ENCODE results near the gene ANKRD49.
"Not testable (repeated sequence)": the region's sequence is repeated elsewhere in the genome, so short reads cannot be mapped to it uniquely, and the experiment has no call there.

ANKRD49 gene, protein sequence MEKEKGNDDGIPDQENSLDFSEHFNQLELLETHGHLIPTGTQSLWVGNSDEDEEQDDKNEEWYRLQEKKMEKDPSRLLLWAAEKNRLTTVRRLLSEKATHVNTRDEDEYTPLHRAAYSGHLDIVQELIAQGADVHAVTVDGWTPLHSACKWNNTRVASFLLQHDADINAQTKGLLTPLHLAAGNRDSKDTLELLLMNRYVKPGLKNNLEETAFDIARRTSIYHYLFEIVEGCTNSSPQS
- 8.0 to 27.8 (median 14.2) reads per million in 18 experiments for total RNA-seq

- peak; percentile 99 for DNase-seq
These were observed at the start of gene ANKRD49, which contains the start of gene MRE11 for GRCh38 chr11:94493281-94494125. TSS of gene ANKRD49 (plus strand) at chr11:94493984. CDS start at chr11:94496694, 2,710 bp downstream. TSS of gene MRE11 (minus strand) at chr11:94493844. CDS start at chr11:94492801, 1,043 bp downstream.

DNA sequence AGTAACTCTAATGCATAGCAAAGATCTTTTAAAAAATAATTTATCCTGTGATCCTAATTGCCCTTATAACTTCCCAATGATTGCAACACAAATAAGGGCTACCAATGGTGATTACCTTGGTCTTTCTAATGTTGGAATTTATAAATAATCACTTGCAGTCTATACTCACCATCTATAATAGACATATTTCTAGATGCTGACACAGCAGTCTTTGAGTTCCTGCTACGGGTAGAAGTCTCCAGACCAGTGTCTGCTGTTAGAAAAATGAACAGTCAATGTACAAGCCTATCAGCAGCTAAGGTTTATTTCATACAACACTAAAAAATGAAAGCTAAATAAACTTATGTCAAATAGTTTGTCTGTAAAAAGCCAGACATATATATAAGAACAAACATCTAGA, 48.1 kb upstream of the ANKRD49 start:
- DNase-seq, result no peak

- DNase-seq, result no peak
These were observed 46.6 kb upstream of the ANKRD49 start for GRCh38 chr11:94447149-94447548.

DNA sequence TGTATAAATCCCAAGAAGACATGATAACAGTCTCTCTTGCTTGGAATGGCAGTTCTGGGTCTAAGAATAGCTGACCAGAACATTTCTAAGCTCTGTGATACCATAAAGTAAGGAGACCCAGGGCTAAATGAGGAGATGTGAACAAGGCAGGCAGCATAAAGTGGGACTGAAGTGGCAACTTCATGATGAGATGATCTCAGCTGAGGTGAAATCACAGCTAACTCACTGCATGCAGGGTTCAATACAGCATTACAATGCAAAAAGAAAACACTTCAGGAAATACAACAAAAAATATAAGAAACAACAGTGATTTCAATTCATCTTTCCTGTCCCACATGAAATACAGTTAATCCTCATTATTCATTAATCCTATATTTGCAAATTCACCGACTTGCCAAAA, 44.8 kb upstream of the ANKRD49 start:
- peak in 1 of 2 donors; percentile 24 for DNase-seq

GRCh38 chr11:94449437-94449836, 44.3 kb upstream of the ANKRD49 start:
- peak; percentile 63 to 72 for DNase-seq

- peak in 1 of 2 donors; percentile 15 for DNase-seq
These were observed 43.7 kb upstream of the ANKRD49 start for GRCh38 chr11:94450048-94450447.

DNA sequence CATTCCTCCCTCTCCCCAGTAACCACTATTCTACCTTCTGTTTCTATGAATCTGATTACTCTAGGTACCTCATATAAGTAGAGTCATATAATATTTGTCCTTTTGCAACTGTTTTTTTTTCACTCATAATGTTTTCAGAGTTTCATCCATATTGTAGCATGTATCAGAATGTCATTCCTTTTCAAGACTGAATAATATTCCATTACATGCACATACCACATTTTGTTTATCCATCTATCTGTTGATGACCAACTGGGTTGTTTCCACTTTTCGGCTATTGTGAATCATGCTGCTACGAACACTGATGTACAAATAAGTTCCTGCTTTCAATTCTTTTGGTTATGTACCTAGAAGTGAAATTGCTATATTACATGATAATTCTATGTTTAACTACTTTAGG, 40.8 kb upstream of the ANKRD49 start:
- no peak for DNase-seq

GRCh38 chr11:94454301-94454700, 39.5 kb upstream of the ANKRD49 start:
- DNase-seq, result no peak

DNA sequence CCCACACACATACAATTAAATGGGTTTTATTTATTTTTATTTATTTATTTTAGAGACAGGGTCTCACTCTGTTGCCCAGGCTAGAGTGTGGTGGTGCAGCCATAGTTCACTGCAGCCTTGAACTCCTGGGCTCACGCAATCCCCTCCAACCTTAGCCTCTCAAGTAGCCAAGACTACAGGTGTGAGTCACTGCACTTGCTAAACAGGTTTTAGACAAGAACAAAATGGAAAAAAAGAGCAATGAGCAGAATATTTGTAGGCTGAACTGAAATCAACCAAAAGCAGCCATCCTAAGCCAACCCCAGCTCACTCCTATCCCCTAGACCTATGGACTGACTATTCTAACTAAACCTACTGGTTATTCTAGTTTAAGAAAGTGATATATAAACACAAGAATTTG, 37.9 kb upstream of the ANKRD49 start:
- no peak for DNase-seq

DNA sequence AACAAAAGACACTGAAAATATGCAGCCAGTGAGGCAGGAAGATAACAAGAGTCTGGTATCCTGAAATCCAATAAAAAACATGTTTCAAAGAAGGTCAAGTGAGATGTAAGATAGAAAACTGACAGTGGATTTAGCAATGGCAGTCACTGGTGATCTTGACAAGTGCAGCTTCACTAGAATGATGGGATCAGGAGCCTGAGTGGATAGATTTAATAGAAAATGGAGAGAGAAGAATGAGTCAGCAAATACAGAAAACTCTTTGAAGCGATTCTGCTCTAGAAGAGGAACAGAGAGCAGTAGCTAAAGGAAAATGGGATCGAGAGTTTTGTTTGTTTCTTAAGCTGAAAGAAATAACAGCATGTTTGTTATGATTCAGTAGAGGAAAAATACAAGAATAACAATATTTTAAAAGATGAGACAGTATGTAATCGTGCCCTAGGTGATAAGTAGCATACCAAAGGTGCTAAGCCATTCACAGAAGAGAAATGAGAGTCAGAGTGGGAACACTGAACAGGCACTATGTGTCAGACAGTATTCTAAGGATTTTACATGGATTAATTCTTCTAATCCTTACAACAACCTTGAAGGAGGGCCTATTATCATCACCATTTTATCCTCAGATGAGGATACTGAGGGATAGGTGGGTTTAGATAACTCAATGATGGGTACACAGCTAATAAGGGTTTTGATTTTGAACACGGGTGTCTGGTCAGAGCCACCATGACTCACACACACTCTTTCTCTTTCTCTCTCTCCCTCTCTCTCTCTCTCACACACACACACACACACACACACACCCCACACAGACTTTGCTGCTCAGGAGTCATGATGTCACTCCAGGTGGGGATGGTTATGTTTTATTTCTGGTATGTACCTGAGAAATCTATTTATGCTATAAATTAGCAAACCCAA, 36.4 kb upstream of the ANKRD49 start:
- no peak for DNase-seq

DNA sequence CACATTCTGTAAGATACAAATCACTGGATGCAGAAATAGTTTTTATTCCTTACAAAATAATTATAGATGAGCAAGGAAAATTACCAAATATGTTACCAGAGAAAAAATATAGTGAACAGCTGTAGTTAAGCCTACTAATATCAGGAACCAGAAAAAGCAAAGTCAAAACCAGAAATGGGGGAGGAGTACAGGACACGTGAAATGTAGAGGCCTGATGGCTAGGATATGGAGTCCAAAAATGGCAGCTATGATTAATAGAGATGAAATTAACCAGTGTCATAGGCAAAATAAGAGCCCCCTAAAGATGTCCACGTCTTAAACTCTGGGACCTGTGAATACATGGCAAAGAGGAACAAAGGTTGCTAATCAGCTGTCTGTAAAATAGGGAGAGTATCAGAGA, 34.2 kb upstream of the ANKRD49 start:
- DNase-seq, result no peak

DNA sequence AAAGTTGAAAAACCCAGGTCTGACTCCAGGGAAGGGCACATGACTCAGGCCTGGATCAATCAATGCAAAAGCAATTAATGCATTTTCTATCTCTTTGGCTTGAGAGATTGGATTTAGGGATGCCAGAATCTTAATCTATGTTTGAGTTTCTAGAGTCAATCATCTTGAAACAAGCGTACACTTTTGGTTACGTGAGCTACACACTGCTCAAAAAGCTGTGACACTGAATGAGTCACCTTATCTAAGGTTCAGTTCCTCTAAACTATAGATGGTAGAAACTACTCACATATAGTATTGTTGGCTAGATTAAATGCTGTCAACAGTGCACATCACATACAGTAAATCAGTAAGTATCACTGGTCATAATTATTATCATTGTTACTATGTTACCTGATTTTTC, 24.4 kb upstream of the ANKRD49 start:
- DNase-seq, result peak in 1 of 2 donors; percentile 5

DNA sequence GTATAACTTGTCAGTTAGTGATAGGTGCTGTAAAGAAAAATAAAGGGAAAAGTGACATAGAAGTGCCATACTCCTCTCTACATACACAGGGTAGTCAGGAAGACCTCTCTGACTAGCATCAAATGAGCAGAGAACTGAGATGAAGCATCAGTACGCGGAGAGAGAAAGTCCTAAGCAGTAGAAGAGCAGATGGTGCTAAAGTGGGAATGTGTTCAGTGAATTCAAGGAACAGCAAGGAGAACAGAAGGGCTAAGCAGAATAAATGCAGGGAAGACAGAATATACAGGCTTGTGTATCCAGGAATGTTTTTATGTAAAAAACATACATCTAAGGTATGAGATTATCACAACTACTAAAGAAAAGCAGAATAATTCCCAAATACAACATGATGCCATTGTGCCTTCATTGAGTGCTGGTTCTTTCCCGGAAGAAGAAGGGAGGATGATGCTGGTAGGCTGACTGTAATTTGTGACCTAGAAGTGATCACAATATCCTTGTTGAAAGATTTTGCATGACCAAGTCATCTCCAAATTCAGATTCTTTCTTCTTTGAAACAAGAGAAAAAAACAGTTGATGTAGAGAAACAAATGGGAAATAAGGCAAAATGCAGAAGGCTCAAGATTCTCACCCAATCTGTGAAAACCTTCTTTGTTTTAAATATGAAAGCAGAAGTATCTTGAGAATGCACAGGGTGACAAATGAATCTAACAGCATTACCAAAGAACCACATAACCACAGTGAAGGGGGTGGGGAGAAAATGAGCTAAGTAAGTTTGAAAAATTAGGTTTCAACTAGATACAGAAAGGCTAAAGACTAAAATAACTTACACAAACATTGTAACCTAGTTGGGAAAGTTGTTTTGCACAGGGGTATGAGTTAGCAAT, 20.6 kb upstream of the ANKRD49 start:
- peak; percentile 75 to 85 for DNase-seq

DNA sequence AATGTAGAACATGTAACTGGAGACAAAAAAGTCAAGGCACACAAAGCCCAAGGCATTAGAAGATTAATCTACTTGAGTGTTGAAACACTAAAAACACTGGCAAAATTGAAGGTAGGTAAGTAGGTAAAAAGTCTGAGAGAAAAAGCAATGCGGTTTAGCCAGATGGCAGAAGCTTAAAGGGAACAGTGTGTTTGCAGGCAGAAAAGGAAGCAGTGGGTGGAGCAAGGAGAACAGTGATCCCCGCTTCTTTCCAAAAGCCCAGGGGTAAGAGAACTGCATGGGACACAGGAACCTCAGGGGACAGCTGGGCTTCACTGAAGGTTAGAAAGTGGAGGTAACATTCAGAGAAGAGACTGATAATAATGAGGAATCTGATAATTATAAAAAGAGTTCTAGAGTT, 16.2 kb upstream of the ANKRD49 start:
- peak in 1 of 2 donors; percentile 26 for DNase-seq

GRCh38 chr11:94481342-94481741, 12.4 kb upstream of the ANKRD49 start:
- no peak for DNase-seq

GRCh38 chr11:94486068-94486467, 7.7 kb upstream of the ANKRD49 start:
- no peak for DNase-seq

DNA sequence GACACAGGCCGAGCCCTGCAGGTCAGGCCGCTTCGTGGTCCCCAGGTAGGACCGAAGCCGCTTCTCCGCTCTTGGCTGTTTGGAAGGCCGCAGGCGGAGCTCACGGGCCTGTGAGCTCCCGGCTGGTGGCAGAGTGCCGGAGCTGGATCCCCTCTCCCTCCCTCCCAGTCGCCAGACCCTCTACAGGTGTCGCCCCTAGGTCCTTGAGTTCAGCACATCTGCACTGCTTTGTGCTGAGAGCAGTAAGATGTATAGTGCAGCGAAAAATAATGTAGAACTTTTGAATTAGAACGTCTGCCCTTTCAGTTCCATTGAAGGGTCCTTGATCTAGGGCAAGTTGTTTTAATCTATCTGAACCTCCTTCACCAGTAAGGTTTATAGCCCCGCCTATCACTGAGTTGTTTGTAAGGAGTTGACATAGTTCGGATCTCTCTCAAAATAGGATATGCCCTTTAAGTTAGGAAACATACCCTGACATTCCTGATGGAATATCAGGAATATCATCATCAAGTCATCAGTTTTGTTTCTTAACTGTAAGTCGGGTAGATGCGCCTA, 419 bp downstream of the ANKRD49 start:
- DNase-seq, result no peak

- DNase-seq, result no peak
These were observed 6.4 kb downstream of the ANKRD49 start for GRCh38 chr11:94500181-94500580.

- no peak for DNase-seq
These were observed 7.7 kb downstream of the ANKRD49 start for GRCh38 chr11:94501522-94501921.

DNA sequence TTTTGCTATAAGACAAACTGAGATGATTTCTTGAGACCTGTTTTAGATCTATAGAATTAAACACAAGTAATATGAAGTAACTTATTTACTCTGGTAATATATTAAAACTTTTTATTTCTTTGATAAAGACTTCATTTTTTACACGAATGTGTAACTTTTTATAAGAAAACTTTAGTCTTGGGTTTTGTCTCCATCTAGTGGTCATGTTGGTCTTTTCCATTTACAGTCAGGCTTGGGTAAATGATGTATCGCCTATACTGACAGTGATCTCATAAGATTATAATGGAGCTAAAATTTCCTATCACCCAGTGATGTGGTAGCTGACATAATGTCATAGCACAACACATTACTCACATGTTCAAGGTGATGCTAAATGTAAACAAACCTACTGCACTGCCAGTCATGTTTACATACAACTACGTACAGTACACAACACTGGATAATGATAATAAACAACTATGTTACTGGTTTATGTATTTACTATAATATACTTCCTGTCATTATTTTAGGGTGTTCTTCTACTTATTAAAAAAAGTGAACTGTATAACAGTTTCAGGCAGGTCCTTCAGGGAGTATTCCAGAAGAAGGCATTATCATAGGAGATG, 11.0 kb downstream of the ANKRD49 start:
- DNase-seq, result peak; percentile 61 to 76

GRCh38 chr11:94506513-94506912, 12.7 kb downstream of the ANKRD49 start:
- not testable (repeated sequence) for DNase-seq

Data from inflammatory macrophage (primary cell).